Liver (tissue), 9 donors: ENCODE measurements around the gene MRPL41. TPM values are rescaled to one million over a fixed set of nuclear protein-coding genes. Genes with fewer than 3 reads are reported as not detected.
"Not testable (repeated sequence)": the region's sequence is repeated elsewhere in the genome, so short reads cannot be mapped to it uniquely, and the experiment has no call there.

Experiments
- DNase-seq: peaks from one replicate; pipeline ENCODE4 v3.0.0-alpha.2; 2017; ENCODE audit warnings: low spot score
- H3K27ac ChIP-seq, 2 donors: one replicate each; pipeline ENCODE4 v1.7.0; 2013; ENCODE audit warnings: inconsistent platforms in 2 of 2, low read length in 2 of 2, control low read depth in 1 of 2, low read depth in 1 of 2, mild to moderate bottlenecking in 1 of 2
- H3K27me3 ChIP-seq, 4 donors: one replicate each; pipeline versions ENCODE4 v1.6.1 to v1.7.0; 2013; ENCODE audit warnings: low read length in 3 of 4, inconsistent platforms in 1 of 4, mild to moderate bottlenecking in 1 of 4, moderate library complexity in 1 of 4; ENCODE audit not compliant: control insufficient read depth in 4 of 4, insufficient read depth in 4 of 4
- H3K36me3 ChIP-seq, 4 donors: one replicate each; pipeline versions ENCODE4 v1.6.1 to v1.7.0; 2013; ENCODE audit warnings: low read length in 3 of 4, mild to moderate bottlenecking in 3 of 4, low read depth in 1 of 4, moderate library complexity in 1 of 4; ENCODE audit not compliant: control insufficient read depth in 4 of 4, insufficient read depth in 3 of 4
- H3K4me1 ChIP-seq, 4 donors: one replicate each; pipeline versions ENCODE4 v1.6.1 to v1.7.0; 2013; ENCODE audit warnings: low read length in 3 of 4, mild to moderate bottlenecking in 3 of 4, moderate library complexity in 1 of 4; ENCODE audit not compliant: control insufficient read depth in 4 of 4, insufficient read depth in 4 of 4
- H3K4me3 ChIP-seq, 3 donors: one replicate each; pipeline versions ENCODE4 v1.6.1 to v1.7.0; 2013; ENCODE audit warnings: low read length in 3 of 3, control low read depth in 1 of 3, low read depth in 1 of 3, mild to moderate bottlenecking in 1 of 3
- H3K9ac ChIP-seq, 2 donors: one replicate each; pipeline ENCODE4 v1.7.0; 2013; ENCODE audit warnings: low read length in 2 of 2, mild to moderate bottlenecking in 2 of 2, moderate library complexity in 2 of 2, control low read depth in 1 of 2, low read depth in 1 of 2
- H3K9me3 ChIP-seq, 4 donors: one replicate each; pipeline versions ENCODE4 v1.6.1 to v1.7.0; 2013; ENCODE audit warnings: low read length in 3 of 4; ENCODE audit not compliant: control insufficient read depth in 4 of 4
- EGR1 ChIP-seq, 2 donors: IDR thresholded peaks; 2 replicates each; pipeline ENCODE4 v1.6.1; 2016 to 2018; ENCODE audit warnings: antibody characterized with exemption in 2 of 2, low read depth in 2 of 2
- FOXA1 ChIP-seq: IDR thresholded peaks from 2 replicates; pipeline ENCODE4 v1.6.1; 2016; ENCODE audit warnings: antibody characterized with exemption
- FOXA2 ChIP-seq: IDR thresholded peaks from 2 replicates; pipeline ENCODE4 v1.6.1; 2016; ENCODE audit warnings: antibody characterized with exemption
- GABPA ChIP-seq, 2 donors: IDR thresholded peaks in 1 of 2; conservative IDR thresholded peaks in 1 of 2; 2 replicates each; pipeline ENCODE4 v1.6.1; 2016; ENCODE audit warnings: antibody characterized with exemption in 2 of 2, mild to moderate bottlenecking in 1 of 2, moderate library complexity in 1 of 2
- HNF4A ChIP-seq, 2 donors: conservative IDR thresholded peaks; 2 replicates each; pipeline ENCODE4 v1.6.1; 2016; ENCODE audit warnings: antibody characterized with exemption in 2 of 2, mild to moderate bottlenecking in 2 of 2
- HNF4G ChIP-seq: IDR thresholded peaks from 2 replicates; pipeline ENCODE4 v1.6.1; 2016; ENCODE audit warnings: antibody characterized with exemption
- RAD21 ChIP-seq, 2 donors: IDR thresholded peaks; 2 replicates each; pipeline ENCODE4 v1.6.1; 2016; ENCODE audit warnings: antibody characterized with exemption in 2 of 2, mild to moderate bottlenecking in 2 of 2
- RXRA ChIP-seq, 2 donors: IDR thresholded peaks; 2 replicates each; pipeline ENCODE4 v1.6.1; 2017 to 2018; ENCODE audit warnings: antibody characterized with exemption in 2 of 2, mild to moderate bottlenecking in 1 of 2
- SP1 ChIP-seq: IDR thresholded peaks from 2 replicates; pipeline ENCODE4 v1.6.1; 2018; ENCODE audit warnings: antibody characterized with exemption, mild to moderate bottlenecking
- YY1 ChIP-seq: IDR thresholded peaks from 2 replicates; pipeline ENCODE4 v1.6.1; 2016; ENCODE audit warnings: antibody characterized with exemption, mild to moderate bottlenecking
- ZBTB33 ChIP-seq: IDR thresholded peaks from 2 replicates; pipeline ENCODE4 v1.6.1; 2016; ENCODE audit warnings: antibody characterized with exemption
- WGBS: extraction: QIAGEN DNeasy Blood & Tissue Kit; methylation state at CpG from one replicate; pipeline ENCODE4 v1.1.7; 2013; 5-methylcytosine and 5-hydroxymethylcytosine counted together
- polyA plus RNA-seq, 2 donors: library from polyadenylated mRNA; stranded (reverse) in 1 of 2; unstranded in 1 of 2; fragments of 200-250 nt in 1 of 2; fragments of >200 nt in 1 of 2; fragmentation: Nextera tagmentation in 1 of 2; extraction: Ambion mirVana in 1 of 2; gene quantifications; one replicate each; pipeline versions ENCODE4 v1.2.1 to v1.2.3, GENCODE V29; 2013 to 2015
- total RNA-seq, 2 donors: library from RNA; depleted of rRNA; stranded (reverse); fragments of >200 nt; gene quantifications; one replicate each; pipeline ENCODE4 v1.2.3, GENCODE V29; 2014
- TF ChIP-seq, protein P1 (sequence below): IDR thresholded peaks from 2 replicates; pipeline ENCODE4 v1.6.1; 2016; ENCODE audit warnings: antibody characterized with exemption
- TF ChIP-seq, protein P2 (sequence below): fragments of 150-350 bp; IDR thresholded peaks from 2 replicates; pipeline ENCODE4 v1.5.1; 2017; ENCODE audit warnings: improper control_type of control experiment, low read depth, low read length; ENCODE audit not compliant: missing input control
- TF ChIP-seq, protein P3 (sequence below): IDR thresholded peaks from 2 replicates; pipeline ENCODE4 v1.6.1; 2016; ENCODE audit warnings: antibody characterized with exemption, mild to moderate bottlenecking
- donor health status: healthy.
- donor health status: healthy.
- donor health status: healthy.
- donor health status: healthy.
- donor health status: healthy.

Gene MRPL41
- total and polyA plus RNA-seq, 4 donors = 31.7 to 120 (median 49.3) TPM

DNA sequence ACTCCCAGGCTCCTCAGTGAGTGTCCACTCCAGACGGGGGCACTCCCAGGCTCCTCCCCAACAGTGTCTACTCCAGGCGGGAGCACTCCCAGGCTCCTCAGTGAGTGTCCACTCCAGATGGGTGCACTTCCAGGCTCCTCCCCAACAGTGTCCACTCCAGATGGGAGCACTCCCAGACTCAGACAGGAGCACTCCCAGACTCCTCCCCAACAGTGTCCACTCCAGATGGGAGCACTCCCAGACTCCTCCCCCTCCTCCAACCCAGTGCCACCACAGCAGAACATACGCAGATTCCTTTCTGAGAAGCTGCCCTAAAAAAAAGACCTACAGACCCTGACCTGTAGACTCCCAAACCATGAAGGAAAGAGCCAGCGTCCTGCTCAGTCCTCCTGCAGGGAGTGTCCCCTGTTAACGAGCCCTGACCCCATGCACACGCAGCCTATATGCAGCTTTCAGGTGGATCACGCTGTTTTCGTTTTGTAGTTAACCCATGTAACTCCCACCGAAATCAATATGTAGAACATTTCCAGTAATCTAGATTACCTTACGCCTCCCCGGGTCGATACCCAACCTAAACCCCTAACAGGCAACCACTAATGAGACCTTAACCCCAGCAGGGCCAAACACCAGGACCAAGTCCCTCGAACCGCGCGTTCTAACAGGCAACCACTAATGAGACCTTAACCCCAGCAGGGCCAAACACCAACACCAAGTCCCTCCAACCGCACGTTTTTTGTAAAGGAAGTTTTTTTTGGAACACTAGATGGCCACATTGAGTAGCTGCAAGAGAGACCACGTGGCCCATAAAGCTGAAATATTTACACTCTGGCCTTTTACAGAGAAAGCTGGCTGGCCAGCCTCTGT, 17.2 kb upstream of the MRPL41 start (continued):
- TF ChIP-seq ZBTB33 (no peak), YY1 (no peak), RAD21 (IDR thresholded peaks at IDR 0.05) (peak; percentile 66 to 70), FOXA1 (no peak)
- TF ChIP-seq, protein P1, sequence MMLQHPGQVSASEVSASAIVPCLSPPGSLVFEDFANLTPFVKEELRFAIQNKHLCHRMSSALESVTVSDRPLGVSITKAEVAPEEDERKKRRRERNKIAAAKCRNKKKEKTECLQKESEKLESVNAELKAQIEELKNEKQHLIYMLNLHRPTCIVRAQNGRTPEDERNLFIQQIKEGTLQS = no peak
- TF ChIP-seq, protein P2, sequence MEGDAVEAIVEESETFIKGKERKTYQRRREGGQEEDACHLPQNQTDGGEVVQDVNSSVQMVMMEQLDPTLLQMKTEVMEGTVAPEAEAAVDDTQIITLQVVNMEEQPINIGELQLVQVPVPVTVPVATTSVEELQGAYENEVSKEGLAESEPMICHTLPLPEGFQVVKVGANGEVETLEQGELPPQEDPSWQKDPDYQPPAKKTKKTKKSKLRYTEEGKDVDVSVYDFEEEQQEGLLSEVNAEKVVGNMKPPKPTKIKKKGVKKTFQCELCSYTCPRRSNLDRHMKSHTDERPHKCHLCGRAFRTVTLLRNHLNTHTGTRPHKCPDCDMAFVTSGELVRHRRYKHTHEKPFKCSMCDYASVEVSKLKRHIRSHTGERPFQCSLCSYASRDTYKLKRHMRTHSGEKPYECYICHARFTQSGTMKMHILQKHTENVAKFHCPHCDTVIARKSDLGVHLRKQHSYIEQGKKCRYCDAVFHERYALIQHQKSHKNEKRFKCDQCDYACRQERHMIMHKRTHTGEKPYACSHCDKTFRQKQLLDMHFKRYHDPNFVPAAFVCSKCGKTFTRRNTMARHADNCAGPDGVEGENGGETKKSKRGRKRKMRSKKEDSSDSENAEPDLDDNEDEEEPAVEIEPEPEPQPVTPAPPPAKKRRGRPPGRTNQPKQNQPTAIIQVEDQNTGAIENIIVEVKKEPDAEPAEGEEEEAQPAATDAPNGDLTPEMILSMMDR = peak; percentile 46

- H3K9me3 ChIP-seq = no peaks in the 10 kb centered on the region
- DNase-seq = no peak
- peaks cover 0 to 13% (median 7%) of the 10 kb centered on the region in 4 donors for H3K4me1 ChIP-seq
- H3K9ac ChIP-seq = no peak overlapping the region
- H3K27me3 ChIP-seq = no peaks in the 10 kb centered on the region
- H3K27ac ChIP-seq = peak overlapping the region in 1 of 2 donors; percentile 42
- TF ChIP-seq EGR1 (IDR thresholded peaks at IDR 0.05; ENCODE audit: low read depth in 2 of 2) (no peak), HNF4G (no peak), HNF4A (conservative IDR thresholded peaks at IDR 0.05) (no peak), SP1 (no peak), RXRA (IDR thresholded peaks at IDR 0.05) (no peak), GABPA (IDR thresholded peaks at IDR 0.05 in 1 of 2, conservative IDR thresholded peaks at IDR 0.05 in 1 of 2) (no peak), FOXA2 (no peak), ZBTB33 (no peak)
- TF ChIP-seq, protein P3, sequence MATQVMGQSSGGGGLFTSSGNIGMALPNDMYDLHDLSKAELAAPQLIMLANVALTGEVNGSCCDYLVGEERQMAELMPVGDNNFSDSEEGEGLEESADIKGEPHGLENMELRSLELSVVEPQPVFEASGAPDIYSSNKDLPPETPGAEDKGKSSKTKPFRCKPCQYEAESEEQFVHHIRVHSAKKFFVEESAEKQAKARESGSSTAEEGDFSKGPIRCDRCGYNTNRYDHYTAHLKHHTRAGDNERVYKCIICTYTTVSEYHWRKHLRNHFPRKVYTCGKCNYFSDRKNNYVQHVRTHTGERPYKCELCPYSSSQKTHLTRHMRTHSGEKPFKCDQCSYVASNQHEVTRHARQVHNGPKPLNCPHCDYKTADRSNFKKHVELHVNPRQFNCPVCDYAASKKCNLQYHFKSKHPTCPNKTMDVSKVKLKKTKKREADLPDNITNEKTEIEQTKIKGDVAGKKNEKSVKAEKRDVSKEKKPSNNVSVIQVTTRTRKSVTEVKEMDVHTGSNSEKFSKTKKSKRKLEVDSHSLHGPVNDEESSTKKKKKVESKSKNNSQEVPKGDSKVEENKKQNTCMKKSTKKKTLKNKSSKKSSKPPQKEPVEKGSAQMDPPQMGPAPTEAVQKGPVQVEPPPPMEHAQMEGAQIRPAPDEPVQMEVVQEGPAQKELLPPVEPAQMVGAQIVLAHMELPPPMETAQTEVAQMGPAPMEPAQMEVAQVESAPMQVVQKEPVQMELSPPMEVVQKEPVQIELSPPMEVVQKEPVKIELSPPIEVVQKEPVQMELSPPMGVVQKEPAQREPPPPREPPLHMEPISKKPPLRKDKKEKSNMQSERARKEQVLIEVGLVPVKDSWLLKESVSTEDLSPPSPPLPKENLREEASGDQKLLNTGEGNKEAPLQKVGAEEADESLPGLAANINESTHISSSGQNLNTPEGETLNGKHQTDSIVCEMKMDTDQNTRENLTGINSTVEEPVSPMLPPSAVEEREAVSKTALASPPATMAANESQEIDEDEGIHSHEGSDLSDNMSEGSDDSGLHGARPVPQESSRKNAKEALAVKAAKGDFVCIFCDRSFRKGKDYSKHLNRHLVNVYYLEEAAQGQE = no peak
- no peak overlapping the region for H3K4me3 ChIP-seq
- peaks cover 0 to 8% (median 5%) of the 10 kb centered on the region in 4 donors for H3K36me3 ChIP-seq
Measured at GRCh38 chr9:137535120-137535428, 16.6 kb upstream of the MRPL41 start.

DNA sequence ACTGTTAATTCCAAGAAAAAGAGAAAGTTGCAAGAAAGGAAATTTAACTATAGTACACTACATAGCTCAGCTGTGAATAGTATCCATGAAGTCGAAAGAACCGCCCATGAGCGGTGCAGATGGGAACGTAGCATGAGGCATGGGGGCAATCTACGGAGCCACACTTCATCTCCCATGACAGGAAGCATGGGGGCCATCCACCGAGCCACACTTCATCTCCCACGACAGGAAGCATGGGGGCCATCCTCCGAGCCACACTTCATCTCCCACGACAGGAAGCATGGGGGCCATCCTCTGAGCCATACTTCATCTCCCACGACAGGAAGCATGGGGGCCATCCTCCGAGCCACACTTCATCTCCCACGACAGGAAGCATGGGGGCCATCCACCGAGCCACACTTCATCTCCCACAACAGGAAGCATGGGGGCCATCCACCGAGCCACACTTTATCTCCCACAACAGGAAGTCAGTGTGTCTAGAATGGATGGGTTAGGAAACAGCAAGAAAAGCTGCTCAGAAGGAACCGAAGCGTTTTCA, 15.0 kb upstream of the MRPL41 start:
- H3K9ac ChIP-seq, H3K27me3 ChIP-seq, H3K9me3 ChIP-seq, DNase-seq, H3K27ac ChIP-seq, H3K4me3 ChIP-seq: not testable (repeated sequence)
- H3K36me3 ChIP-seq = peaks cover 3 to 18% (median 9%) of the 10 kb centered on the region in 4 donors
- WGBS = 75% methylated on average over 16 of the region's 16 CpGs
- peaks cover 0 to 13% (median 7%) of the 10 kb centered on the region in 4 donors for H3K4me1 ChIP-seq
